Astrocyte (in vitro differentiated cells and primary cell): ENCODE data around the gene TEAD4.

Experiments
- CTCF ChIP-seq: IDR thresholded peaks from 2 replicates; pipeline ENCODE4 v1.5.1; 2011; ENCODE audit warnings: low read depth, mild to moderate bottlenecking, inconsistent platforms, low read length, moderate library complexity; ENCODE audit not compliant: insufficient read depth
- EZH2 ChIP-seq: IDR thresholded peaks from 2 replicates; pipeline ENCODE4 v1.6.1; 2012; ENCODE audit warnings: mild to moderate bottlenecking, low read length, inconsistent platforms; ENCODE audit not compliant: insufficient read depth

- TF ChIP-seq CTCF (no peak), EZH2 (no peak)
Measured at GRCh38 chr12:3017281-3017680, 58.1 kb downstream of the TEAD4 start.
